Stomach (tissue), 4 donors: ENCODE results near the gene ARFGEF3.

Experiments
- CTCF ChIP-seq, 7 experiments: fragments of 450-650 bp in 4 of 7; fragments of 200-600 bp in 3 of 7; sonication (generic) in 3 of 7; IDR thresholded peaks; one replicate each; pipeline ENCODE4 v1.5.1; 2016 to 2019; ENCODE audit warnings: antibody characterized with exemption in 7 of 7, control low read depth in 2 of 7, mild to moderate bottlenecking in 1 of 7
- POLR2A ChIP-seq, 4 donors: fragments of 450-650 bp; IDR thresholded peaks; one replicate each; pipeline ENCODE4 v1.6.1; 2016; ENCODE audit warnings: antibody characterized with exemption in 4 of 4, control low read depth in 2 of 4, mild to moderate bottlenecking in 1 of 4, moderate library complexity in 1 of 4

DNA sequence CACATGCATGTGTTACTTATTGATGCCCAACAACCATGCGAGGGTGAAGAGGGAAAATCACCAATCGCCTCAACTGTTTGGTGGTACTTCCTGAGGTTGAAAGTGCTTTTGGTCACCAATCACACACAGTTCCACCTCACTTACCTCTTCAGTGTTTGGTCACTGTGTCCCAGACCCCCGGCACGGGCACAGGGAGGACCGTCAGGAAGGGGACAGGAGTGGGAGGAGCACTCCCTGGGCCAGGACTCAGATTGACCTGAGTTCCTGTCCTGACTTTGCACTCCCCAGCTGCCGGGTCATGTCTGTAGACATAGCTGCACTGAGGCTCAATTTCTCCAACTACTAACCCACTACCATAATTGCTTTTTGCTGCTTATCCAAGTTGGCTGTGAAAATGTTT, 130.7 kb downstream of the ARFGEF3 start:
- TF ChIP-seq CTCF (IDR thresholded peaks at IDR 0.05) (no peak), POLR2A (IDR thresholded peaks at IDR 0.05) (no peak)
